ENCODE results near the gene SEPTIN5. TPM values are rescaled to one million over a fixed set of nuclear protein-coding genes. Genes with fewer than 3 reads are reported as not detected.
A peak's percentile ranks its signal among the peaks of the same experiment; 100 is the strongest.

Gene SEPTIN5
- total and polyA plus RNA-seq, 9 of the 15 experiments (the other 6 are each of a cell fraction or from before 2014, with no cell fraction given), result 0.03 to 195 (median 119) TPM

DNA sequence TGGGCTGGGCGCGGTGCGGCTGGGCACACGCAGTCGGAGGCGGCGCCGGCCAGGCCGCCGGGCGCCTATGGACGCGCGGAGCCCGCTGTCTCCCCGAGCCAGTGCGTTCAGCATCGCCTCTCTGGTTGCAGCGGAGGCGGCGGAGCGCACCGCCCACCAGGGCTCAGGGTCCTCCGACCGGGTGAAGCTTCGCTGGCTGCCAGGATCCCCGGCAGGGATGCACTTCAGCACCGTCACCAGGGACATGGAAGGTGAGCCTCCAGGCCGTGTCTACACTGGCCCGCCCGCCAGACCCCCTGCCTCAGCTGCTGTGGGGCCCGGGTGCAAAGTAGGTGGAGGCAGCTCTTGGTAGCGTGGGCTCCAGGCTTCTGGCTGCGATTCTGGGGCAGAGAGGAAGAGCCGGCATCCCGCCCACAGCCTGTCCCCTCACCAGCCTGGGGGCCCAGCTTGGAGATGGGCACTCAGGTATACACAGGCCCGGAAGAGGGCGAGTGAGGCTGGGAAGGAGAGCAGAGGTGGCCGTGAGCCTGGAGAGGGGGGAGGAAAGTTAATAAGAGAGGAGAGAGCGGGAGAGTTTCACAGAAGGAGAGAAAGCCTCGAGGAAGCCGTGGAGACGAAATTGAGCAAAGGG is 45.2 kb downstream of the SEPTIN5 start (continued):
- TF ChIP-seq, protein P1, sequence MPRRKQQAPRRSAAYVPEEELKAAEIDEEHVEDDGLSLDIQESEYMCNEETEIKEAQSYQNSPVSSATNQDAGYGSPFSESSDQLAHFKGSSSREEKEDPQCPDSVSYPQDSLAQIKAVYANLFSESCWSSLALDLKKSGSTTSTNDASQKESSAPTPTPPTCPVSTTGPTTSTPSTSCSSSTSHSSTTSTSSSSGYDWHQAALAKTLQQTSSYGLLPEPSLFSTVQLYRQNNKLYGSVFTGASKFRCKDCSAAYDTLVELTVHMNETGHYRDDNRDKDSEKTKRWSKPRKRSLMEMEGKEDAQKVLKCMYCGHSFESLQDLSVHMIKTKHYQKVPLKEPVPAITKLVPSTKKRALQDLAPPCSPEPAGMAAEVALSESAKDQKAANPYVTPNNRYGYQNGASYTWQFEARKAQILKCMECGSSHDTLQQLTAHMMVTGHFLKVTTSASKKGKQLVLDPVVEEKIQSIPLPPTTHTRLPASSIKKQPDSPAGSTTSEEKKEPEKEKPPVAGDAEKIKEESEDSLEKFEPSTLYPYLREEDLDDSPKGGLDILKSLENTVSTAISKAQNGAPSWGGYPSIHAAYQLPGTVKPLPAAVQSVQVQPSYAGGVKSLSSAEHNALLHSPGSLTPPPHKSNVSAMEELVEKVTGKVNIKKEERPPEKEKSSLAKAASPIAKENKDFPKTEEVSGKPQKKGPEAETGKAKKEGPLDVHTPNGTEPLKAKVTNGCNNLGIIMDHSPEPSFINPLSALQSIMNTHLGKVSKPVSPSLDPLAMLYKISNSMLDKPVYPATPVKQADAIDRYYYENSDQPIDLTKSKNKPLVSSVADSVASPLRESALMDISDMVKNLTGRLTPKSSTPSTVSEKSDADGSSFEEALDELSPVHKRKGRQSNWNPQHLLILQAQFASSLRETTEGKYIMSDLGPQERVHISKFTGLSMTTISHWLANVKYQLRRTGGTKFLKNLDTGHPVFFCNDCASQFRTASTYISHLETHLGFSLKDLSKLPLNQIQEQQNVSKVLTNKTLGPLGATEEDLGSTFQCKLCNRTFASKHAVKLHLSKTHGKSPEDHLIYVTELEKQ (CRISPR knock-in tag; IDR thresholded peaks at IDR 0.05), result no peak
- no peak for TF ChIP-seq ZBTB1 (CRISPR knock-in tag; IDR thresholded peaks at IDR 0.05; ENCODE audit: borderline replicate concordance, low read depth)
- no peak for TF ChIP-seq SIX5 (IDR thresholded peaks at IDR 0.05; ENCODE audit: borderline replicate concordance in 1 of 2, insufficient read depth in 1 of 2, low read depth in 1 of 2, low read length in 2 of 2)
- TF ChIP-seq FOXJ2 (tag; IDR thresholded peaks at IDR 0.05), result no peak
- no peak for TF ChIP-seq SMARCA4 (IDR thresholded peaks at IDR 0.05)
- no peak for TF ChIP-seq POU5F1 (IDR thresholded peaks at IDR 0.05; ENCODE audit: borderline replicate concordance, low read depth, low read length, partially characterized antibody)
- peak; percentile 53; the same call in 1 of the 2 replicates for TF ChIP-seq KLF1 (tag; IDR thresholded peaks at IDR 0.05)
- TF ChIP-seq E2F5 (CRISPR knock-in tag; IDR thresholded peaks at IDR 0.05), result no peak
- no peak for TF ChIP-seq HDAC2 (IDR thresholded peaks at IDR 0.05)
- TF ChIP-seq, protein P2, sequence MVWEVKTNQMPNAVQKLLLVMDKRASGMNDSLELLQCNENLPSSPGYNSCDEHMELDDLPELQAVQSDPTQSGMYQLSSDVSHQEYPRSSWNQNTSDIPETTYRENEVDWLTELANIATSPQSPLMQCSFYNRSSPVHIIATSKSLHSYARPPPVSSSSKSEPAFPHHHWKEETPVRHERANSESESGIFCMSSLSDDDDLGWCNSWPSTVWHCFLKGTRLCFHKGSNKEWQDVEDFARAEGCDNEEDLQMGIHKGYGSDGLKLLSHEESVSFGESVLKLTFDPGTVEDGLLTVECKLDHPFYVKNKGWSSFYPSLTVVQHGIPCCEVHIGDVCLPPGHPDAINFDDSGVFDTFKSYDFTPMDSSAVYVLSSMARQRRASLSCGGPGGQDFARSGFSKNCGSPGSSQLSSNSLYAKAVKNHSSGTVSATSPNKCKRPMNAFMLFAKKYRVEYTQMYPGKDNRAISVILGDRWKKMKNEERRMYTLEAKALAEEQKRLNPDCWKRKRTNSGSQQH (CRISPR knock-in tag; IDR thresholded peaks at IDR 0.05), result peak; percentile 57; the same call in 1 of the 2 replicates
- no peak for TF ChIP-seq HDAC1 (IDR thresholded peaks at IDR 0.05)
- no peak for TF ChIP-seq MITF (IDR thresholded peaks at IDR 0.05)
- TF ChIP-seq MECOM (CRISPR knock-in tag; IDR thresholded peaks at IDR 0.05), result no peak
- no peak for TF ChIP-seq PRPF4 (IDR thresholded peaks at IDR 0.05; ENCODE audit: insufficient read depth, low read depth, low read length, poor library complexity, severe bottlenecking)
- no peak for TF ChIP-seq ZNF143 (CRISPR knock-in tag; IDR thresholded peaks at IDR 0.05)
- 0 out of 2 replicates have a peak, but pooled peaks have one; percentile 46 for TF ChIP-seq RHOXF2B (CRISPR knock-in tag; conservative IDR thresholded peaks at IDR 0.05)
- TF ChIP-seq ZNF764 (CRISPR knock-in tag; IDR thresholded peaks at IDR 0.05; ENCODE audit: low read depth), result peak; percentile 65
- TF ChIP-seq, protein P3, sequence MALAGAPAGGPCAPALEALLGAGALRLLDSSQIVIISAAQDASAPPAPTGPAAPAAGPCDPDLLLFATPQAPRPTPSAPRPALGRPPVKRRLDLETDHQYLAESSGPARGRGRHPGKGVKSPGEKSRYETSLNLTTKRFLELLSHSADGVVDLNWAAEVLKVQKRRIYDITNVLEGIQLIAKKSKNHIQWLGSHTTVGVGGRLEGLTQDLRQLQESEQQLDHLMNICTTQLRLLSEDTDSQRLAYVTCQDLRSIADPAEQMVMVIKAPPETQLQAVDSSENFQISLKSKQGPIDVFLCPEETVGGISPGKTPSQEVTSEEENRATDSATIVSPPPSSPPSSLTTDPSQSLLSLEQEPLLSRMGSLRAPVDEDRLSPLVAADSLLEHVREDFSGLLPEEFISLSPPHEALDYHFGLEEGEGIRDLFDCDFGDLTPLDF (CRISPR knock-in tag; IDR thresholded peaks at IDR 0.05), result no peak
- no peak for TF ChIP-seq PHF21A (IDR thresholded peaks at IDR 0.05; ENCODE audit: borderline replicate concordance, low read depth)
- no peak for TF ChIP-seq PTTG1 (tag; IDR thresholded peaks at IDR 0.05; ENCODE audit: low read depth)
